Bronchial epithelial cell (primary cell): ENCODE measurements around the gene AGBL1. TPM values are rescaled to one million over a fixed set of nuclear protein-coding genes. Genes with fewer than 3 reads are reported as not detected.

Experiments used
- DNase-seq: peaks from one replicate; pipeline ENCODE4 v3.0.0-alpha.2; 2010; ENCODE audit warnings: low read depth
- FAIRE-seq: peaks from 2 replicates; lab custom pipeline; 2011; peaks lifted over from hg19 to GRCh38; lab: Jason Lieb, UNC
- H3K27me3 ChIP-seq: 2 replicates; pipeline ENCODE4 v1.5.1; 2011; ENCODE audit warnings: low read length; ENCODE audit not compliant: control insufficient read depth, insufficient read depth
- H3K36me3 ChIP-seq: 2 replicates; pipeline ENCODE4 v1.5.1; 2011; ENCODE audit warnings: low read length; ENCODE audit not compliant: control insufficient read depth, insufficient read depth
- H3K4me3 ChIP-seq: 2 replicates; pipeline ENCODE4 v1.5.1; 2011; ENCODE audit warnings: mild to moderate bottlenecking, low read depth, low read length, control low read depth
- total RNA-seq: library from RNA; depleted of rRNA; stranded (reverse); fragments of >200 nt; gene quantifications from 2 replicates; pipeline ENCODE4 v1.2.1, GENCODE V29; 2014
- TF ChIP-seq, protein P1 (sequence below): IDR thresholded peaks from 2 replicates; pipeline ENCODE4 v1.5.1; 2011; ENCODE audit warnings: mild to moderate bottlenecking, moderate library complexity, low read length, control low read depth, inconsistent platforms; ENCODE audit not compliant: insufficient read depth, severe bottlenecking

The AGBL1 gene
- total RNA-seq, 1 donor from 2014 or later, result not detected

DNA sequence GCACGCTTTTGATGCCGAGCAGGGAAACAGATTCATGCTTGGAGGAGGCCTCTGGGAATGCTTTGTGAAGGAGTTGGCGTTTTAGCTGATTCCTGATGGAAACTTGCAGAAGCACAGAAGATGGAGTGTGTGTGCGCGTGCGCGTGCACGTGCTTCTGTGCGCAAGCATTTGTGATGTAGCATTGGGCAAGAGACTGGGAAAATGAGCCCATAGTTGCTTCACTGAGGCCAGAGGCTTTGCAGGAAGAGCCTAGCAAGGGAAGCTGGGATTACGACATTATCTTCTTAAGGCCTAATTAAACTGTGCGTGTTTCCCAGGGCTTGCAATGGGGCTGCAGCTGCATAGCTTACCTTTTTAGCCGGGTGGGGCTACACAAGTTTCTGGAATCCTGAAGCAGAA is 18.1 kb upstream of the AGBL1 start:
- H3K4me3 ChIP-seq, result no peak overlapping the region
- FAIRE-seq, result no peak
- no peaks in the 10 kb centered on the region for H3K27me3 ChIP-seq
- no peak for DNase-seq
- H3K36me3 ChIP-seq, result no peaks in the 10 kb centered on the region
- TF ChIP-seq, protein P1, sequence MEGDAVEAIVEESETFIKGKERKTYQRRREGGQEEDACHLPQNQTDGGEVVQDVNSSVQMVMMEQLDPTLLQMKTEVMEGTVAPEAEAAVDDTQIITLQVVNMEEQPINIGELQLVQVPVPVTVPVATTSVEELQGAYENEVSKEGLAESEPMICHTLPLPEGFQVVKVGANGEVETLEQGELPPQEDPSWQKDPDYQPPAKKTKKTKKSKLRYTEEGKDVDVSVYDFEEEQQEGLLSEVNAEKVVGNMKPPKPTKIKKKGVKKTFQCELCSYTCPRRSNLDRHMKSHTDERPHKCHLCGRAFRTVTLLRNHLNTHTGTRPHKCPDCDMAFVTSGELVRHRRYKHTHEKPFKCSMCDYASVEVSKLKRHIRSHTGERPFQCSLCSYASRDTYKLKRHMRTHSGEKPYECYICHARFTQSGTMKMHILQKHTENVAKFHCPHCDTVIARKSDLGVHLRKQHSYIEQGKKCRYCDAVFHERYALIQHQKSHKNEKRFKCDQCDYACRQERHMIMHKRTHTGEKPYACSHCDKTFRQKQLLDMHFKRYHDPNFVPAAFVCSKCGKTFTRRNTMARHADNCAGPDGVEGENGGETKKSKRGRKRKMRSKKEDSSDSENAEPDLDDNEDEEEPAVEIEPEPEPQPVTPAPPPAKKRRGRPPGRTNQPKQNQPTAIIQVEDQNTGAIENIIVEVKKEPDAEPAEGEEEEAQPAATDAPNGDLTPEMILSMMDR, result no peak

DNA sequence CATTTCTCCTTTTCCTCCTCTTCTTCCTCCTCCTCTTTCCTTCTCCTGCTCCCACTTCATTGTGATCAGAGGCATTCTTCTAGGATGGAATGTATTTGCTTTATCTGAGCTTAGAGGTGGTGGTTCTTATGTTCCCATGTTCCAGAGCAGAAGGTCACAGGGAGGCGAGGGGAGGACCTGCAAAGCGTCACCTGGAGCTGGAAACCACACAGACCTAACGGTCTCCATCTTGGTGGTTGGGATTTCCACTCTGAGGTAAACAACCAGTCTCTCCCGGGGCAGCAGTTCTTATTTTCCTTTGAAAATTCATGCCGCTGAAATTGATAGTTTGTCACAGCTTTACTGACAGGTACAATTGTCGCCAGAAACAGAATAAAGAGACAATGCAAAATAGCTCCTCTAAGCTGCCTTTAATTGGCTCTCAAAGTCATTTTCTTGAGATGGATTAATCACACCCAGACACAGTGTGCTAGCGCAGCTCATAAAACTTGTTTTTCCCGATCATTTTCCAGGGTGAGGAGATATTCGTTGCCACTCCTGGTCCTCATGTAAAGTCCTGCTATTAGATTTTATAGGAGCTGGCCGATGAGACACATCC is 16.9 kb upstream of the AGBL1 start:
- DNase-seq (no peak), FAIRE-seq (no peak)
- Histone ChIP-seq H3K27me3 (no peaks in the 10 kb centered on the region), H3K36me3 (no peaks in the 10 kb centered on the region), H3K4me3 (no peak overlapping the region)
- TF ChIP-seq, protein P1, result no peak

DNA sequence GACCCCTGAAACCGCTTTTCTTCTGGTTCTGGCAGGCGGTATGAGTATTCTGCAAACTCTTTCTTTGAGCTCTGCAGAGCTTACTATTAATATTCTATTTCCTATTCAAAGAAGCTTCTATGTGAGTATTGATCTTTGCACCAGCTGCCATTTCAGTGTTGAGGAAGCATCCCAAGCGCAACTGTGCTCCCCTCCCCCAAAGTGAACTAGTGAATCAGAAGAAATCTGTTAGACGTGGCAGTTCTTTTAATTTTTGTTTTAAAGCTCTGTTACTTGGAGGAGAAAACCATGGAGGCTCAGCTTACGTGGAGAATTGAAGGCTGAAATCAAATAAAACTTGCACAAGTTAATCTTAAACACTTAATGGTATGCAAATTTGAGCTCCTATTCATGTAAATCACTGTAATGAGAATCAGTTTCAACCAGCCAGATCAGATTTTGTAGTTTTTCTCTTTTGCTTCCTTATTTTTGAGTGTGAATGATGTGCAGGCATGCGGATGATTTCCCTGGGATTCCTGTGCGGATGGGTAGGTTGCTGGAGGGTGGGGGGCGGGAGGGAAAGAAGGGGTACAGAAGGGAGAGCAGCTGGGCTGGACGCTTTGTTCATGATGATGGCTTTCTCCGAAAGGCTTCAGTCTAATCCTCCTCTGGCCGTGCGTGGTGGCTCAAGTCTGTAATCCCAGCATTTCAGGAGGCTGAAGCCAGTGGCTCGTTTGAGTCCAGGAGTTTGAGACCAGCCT is 16.1 kb upstream of the AGBL1 start:
- DNase-seq (no peak), FAIRE-seq (no peak)
- TF ChIP-seq, protein P1, result no peak
- no peaks in the 10 kb centered on the region for H3K36me3 ChIP-seq
- H3K4me3 ChIP-seq, result no peak overlapping the region
- H3K27me3 ChIP-seq, result no peaks in the 10 kb centered on the region

DNA sequence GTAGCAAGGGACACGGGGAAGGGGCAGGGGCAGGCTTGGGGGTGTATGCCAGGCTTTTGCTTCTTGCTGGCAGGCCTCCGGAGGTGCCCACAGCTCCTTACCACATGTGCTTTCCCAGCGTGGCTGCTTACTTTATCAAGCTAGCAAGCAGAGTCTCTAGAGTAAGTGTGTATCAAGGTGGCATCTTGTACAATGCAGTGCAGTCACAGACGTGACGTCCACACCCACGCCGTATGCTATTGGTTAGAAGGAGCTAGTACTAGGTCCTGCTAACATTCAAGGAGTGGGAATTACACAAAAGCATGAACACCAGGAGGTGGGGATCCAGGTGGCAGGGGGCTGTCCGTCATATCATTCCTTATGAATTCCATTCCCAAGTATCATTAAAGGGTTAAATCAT is 15.3 kb upstream of the AGBL1 start:
- TF ChIP-seq, protein P1, result no peak
- H3K36me3 ChIP-seq, result no peaks in the 10 kb centered on the region
- DNase-seq (no peak), FAIRE-seq (no peak)
- no peak overlapping the region for H3K4me3 ChIP-seq
- no peaks in the 10 kb centered on the region for H3K27me3 ChIP-seq

DNA sequence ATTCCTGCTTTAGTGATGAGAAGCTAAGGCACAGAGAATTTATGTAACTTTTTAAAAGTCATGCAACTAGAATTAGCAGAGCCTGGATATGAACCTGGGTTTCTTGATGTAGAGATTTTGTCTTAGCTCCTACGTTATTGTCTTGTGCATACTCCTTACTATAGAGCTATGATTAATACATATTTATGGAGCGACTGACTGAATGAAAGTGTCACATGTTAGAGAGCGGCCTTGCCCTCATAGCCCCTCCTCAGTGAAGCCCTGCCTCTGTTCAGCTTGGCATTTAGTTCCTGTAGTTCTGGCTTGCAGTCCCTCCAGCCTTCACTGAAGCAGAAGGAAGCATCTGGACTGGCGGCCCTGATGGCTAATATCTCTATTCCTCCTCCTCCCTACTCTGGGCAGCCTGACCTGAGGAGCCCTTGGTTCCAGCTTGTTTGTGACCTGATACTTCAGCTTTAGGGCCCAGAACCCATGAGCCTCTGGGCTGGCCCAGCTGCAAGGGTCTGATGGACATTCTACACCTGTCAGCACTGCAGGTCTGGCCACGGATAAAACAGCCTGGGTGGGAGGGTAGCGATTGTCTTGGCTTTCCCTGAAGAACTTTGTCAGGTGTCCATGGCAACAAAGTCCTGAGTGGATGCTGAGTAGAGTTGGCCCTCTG is 13.4 kb upstream of the AGBL1 start:
- FAIRE-seq (no peak), DNase-seq (no peak)
- Histone ChIP-seq H3K27me3 (no peaks in the 10 kb centered on the region), H3K4me3 (no peak overlapping the region), H3K36me3 (no peaks in the 10 kb centered on the region)
- TF ChIP-seq, protein P1, result no peak
